Fibroblast of skin of right biceps (primary cell): ENCODE data around the gene AGAP5.
"Not testable (repeated sequence)": the region's sequence is repeated elsewhere in the genome, so short reads cannot be mapped to it uniquely, and the experiment has no call there.

Source experiments
- DNase-seq: peaks from one replicate; pipeline ENCODE4 v3.0.0-alpha.2; 2013

Gene AGAP5

DNA sequence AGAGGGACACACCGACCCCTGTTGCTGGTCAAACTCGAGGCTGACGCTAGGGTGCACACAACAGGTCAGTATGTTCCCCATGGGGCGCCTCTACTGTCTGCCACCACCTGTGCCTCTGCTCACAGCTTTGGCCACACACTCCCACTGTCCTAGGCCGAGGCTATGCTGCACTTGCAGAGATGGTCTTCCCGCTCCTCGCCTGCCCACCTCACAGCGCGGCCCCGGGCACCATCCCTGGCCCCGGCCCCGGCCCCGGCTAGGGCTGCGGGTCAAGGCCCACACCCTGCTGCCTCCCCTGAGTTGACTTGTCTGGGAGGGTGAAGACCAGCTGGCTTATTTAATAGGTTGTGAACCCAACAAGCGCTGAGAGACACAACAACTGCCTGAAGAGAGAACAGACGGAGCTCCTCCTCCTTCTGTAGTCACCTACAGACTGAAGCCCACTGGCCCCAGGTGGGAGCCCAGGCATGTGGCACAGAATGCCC lies at the start of gene AGAP5:
TSS of gene AGAP5 (minus strand) at position 435 of the 485 bp plus-strand sequence. CDS start at position 81, 354 bp downstream.
- DNase-seq, result not testable (repeated sequence)

DNA sequence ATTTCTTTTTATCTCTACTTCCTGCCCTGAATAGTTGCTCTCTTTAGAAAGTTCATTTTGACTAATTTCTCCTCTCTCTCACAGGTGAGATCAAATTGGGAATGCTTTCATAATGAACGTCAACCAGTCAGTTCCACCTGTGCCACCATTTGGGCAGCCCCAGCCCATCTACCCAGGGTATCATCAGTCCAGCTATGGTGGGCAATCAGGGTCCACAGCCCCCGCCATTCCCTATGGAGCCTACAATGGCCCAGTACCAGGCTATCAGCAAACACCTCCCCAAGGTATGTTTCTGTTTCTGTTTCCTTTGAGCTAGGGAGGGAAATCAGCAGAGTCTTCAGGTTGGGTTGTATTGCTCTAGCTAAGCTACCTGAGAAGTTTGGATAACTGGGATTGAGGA lies 48.8 kb upstream of the AGAP5 start:
- DNase-seq, result no peak

DNA sequence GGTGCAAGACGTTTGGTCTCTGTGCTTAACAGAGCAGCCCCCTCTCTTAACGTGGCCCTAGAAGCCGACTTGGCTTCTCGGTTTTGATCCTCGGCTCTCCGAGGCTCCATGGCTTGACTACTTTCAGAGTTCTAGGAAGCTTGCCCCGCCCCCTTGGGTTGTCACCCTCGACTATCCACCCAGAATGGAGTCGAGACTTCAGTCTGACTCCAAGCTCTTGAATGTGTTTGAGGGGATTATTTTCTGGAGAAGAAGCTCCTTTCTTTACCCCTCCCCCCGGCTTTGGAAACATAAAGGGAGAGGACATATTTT lies 46.7 kb upstream of the AGAP5 start:
- DNase-seq, result peak; percentile 63

DNA sequence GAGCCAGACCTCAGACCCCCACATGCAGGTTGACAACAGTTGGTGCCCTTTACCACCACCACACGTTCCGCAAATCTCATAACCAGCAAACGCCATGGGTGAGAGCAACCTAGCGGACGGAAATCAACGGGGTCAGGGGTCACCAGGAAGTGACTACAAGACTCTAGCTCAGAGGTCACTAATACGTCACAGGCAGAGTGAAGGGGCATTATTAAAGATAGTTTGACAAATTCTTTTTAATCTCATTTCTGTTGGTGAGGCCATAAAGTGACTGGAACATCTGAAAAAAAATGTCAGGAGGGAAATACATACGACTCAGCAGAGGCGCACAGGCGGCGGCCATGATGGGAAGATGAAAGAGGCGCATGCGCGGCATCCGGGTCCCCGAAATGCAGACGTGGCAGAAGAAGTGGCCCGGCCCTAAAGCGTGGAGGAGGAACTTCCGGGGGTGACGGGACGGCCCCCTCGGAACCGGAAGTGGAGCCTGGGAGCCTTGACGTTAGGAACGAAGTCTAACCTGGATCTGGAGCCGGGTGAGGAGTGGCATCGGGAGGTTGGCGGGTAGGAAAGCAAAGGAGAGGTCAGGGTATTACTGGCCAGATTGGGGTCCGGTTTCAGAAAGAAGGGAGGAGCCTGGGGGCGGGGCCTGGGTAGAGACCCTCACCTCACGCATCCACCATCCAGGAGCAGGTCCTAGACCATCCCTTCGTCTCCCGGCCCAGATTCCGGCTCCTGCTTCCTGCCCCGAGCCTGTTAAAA lies 46.2 kb upstream of the AGAP5 start, which contains the start of gene SEC24C:
TSS of gene SEC24C (plus strand) at position 468 of the 759 bp plus-strand sequence. CDS start 2,461 bp downstream, outside the sequence.
- peak; percentile 97 for DNase-seq

DNA sequence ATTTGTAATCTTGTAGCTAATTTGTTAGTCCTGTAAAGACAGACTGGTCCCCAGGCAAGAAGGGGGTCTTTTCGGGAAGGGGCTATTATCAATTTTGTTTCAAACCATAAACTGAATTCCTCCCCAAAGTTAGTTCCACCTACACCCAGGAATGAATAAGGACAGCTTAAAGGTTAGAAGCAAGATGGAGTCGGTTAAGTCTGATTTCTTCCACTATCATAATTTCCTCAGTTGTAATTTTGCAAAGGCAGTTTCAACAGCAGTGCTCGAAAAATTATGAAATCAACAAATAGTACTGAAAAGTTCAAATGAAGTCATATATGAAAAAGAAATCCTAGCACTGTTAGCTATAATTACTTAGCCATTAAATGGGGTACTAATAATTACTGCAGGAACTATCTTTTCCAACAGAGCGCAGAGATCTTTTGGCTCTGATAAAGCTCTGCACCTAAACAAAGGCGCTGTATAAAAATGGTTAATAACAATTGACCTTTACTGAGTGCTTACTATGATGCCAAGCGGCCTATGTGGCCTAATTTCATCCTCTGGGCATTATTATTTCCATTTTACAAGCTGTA lies 45.5 kb upstream of the AGAP5 start:
- no peak for DNase-seq

DNA sequence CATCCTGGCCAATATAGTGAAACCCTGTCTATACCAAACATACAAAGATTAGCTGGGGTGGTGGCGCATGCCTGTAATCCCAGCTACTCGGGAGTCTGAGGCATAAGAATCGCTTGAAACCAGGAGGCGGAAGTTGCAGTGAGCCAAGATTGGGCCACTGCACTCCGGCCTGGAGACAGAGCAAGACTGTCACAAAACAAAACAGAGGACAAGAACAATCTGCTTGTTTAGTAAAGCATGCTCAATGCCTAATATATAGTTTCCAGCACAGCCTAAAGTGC lies 44.5 kb upstream of the AGAP5 start:
- no peak for DNase-seq

DNA sequence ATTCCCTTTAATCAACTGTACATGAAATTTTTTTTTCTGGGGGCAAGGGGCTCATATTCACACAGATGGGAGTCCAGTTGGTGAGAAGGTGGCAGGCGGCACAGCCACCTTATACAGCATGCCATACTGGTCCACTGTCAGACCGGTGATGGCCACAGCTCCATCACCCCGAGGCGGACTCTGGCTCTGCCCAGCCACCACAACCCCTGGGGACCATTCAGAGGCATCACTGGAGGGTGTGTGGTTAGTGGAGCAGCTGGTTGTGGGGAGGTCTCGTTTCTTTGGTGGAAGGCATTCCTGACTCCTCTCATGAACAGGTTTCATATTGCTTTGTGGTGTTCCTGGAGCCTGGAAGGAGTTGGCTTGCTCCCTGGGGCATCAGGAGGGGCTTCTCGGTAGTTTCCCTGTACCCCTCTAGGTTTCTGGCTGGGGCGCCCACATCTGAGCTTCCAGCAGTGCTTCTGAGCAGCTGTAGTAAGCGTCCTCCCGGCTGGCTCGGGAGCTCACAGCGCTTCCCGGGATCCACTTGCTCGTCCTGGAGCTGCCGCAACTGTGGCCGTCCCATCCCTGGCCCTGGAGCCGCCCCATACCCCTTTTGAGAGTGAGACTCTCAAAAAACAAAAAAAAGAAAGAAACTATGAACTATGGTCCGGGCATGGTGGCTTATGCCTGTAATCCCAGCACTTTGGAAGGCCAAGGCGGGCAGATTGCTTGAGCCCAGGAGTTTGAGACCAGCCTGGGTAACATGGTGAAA lies 42.8 kb upstream of the AGAP5 start:
- DNase-seq, result not testable (repeated sequence)

DNA sequence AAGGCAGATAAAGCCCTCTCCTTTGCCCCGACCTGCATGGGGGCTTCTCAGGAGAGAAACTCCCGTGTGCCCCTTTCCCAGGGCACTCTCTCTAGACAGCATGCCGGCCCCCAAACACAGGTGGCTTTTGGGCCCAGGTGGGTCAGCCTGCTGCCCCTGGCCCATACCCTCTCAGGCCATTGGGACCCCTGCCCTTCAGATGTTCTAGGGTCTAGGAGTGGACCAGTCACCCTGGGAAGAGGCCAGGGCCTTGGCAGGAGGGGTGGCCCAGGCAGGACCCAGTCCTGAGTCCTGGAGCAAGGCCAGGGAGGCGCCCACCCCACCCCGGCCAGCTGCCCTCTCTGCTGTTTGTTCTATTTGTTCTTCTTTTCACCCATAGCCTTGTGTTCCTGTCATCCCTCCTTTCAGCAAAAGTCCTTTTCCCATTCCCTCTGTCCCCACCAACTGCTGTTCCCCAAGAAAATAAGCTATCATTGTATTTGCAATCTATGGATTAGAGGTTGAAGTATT lies 36.9 kb upstream of the AGAP5 start:
- no peak for DNase-seq

DNA sequence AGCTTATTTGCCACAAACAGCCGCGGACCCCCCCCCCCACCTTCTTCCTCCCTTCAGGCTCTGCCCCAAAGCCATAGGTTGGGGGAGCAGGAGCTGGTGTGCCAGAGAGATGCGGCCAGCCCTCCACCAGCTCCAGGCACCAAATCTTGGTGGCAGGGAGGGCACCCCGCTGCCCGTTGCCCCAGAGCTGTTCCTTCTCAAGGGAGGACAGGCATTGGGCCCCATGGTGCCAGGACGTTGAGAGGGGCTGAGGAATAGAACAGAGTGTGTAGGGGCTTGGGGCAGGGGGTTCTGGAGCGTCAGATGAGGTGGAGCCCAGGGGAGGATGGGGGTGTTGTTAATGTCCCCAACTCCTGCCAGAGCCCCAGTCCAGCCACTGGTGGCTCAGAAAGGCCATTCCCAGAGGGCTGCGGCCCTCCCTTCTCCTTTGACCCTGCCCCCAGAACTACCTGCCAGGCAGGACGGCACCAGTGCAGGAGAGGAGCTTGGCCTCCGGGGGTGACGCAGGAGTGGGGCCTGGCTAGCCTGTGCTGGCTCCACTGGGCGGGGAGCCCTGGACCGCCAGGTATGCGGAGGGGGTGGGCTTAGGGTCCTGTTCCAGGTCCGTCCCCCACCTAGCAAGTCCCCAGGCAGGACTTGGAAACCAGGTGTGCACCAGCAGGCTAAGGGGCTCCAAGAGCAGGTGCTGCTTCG lies 36.3 kb upstream of the AGAP5 start:
- no peak for DNase-seq

DNA sequence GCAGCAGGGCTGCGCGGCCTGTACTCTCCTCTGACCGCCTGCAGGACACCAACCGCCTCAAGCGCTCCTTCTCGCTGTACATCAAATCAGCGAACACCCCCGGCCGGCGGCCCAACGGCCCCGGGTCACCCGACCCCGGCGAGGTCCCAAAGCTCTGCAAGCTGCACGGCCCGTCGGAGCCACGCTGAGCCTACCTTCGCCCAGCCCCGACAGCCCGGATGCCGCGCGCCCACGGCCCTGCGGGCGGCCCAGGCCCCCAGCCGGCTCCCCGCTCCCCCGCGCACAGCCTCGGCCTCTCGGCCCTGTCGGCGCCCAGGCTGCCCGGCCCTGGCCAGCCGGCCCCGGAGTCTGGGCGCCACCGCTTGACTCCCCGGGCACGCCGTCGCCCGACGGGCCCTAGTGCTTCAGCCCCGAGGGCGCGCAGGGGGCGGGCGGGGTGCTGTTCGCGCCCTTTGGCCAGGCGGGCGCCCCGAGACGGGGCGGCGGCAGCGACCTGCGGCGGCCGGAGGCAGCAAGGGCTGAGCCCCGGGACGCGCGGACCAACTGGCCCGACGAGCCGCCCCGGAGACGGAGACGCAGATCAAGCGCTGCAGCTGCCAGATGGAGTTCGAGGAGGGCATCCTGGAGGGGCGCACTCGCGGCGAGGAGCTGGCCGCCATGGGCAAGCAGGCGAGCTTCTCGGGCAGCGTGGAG lies 35.2 kb upstream of the AGAP5 start:
- no peak for DNase-seq

DNA sequence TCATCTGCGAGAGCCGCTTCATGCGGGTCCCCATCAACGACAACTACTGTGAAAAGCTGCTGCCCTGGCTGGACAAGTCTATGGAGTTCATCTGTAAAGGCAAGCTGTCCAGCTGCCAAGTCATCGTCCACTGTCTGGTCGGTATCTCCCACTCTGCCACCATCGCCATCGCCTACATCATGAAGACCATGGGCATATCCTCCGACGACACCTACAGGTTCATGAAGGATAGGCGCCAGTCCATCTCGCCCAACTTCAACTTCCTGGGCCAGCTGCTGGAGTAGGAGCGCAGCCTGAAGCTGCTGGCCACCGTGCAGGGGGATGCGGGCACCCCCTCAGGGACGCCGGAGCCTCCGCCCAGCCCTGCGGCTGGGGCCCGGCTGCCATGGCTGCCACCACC lies 34.5 kb upstream of the AGAP5 start:
- no peak for DNase-seq

DNA sequence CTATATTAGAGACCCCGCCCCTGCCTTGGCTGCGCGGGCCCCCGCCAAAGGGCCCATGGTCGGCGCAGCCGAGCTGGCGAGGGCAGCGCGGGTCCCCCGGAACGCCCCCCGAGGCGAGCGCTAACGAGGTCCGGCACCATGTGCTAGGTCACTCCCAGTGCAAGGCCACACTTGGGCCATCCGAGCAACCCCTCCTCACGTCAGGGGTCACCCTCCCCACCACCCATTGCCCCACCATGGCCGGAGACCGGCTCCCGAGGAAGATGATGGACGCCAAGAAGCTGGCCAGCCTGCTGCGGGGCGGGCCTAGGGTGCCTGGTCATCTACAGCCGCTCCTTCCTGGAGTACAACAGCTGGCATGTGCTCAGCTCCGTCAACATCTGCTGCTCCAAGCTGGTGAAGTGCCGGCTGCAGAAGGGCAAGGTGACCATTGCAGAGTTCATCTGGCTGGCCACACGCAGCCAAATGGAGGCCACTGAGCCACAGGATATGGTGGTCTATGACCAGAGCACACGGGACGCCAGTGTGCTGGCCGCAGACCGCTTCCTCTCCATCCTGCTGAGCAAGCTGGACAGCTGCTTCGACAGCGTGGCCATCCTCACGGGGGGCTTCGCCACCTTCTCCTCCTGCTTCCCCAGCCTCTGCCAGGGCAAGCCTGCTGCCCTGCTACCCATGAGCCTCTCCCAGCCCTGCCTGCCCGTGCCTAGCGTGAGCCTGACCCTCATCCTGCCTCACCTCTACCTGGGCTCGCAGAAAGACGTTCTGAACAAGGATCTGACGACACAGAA lies 33.9 kb upstream of the AGAP5 start:
- DNase-seq, result no peak

DNA sequence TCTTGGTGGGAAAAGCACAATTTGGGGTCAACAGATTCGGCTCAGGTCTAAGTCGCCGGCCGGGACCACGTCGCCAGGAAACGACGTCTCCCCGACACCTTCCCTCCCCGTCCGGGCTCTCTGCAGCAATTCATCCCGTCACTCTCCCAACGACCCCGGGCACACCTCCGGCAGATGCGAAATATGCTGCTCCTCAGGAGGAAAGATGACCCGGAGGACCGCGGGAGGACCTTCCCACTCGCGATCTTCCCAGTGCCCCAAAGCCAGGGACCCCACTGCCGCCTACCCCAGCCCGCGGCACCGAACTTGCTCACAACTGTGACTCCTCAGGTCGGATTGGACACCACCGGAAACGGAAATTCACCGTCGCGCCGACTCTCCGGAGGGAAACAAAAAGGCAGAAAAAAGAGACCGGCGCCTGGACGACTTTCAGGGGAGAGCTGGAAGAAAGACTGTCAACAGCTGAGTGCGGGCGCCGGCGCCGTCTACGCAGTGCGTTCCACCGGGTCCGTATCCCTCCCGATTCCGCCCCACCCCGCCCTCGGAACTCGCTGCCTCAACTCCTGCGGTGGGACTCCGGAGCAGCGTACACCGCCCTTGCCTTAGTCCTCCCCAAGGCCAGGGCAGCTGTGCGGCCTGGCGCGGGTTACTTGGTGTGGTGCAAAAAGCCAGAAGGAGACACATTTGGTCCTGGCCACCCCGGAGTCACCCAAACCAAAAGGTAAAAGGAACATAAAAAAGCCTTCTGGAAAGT lies 32.4 kb upstream of the AGAP5 start:
- DNase-seq, result peak; percentile 94

DNA sequence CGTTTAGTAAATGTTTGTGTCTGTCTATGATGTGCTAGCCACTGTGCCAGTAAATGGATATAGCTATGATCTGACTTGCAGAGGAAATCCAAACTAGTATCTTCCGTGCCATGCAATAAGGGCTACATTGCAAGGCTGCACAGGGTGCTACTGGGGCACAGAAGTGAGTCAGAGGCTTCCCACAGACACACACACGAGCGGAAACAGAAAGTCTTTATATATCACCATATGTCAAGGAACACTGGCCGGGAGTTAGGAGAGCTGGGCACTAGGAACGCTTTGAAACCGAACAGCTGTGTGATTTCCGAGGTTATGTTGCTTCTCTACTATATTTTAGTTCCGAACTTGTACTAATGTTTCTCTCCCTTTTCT lies 31.9 kb upstream of the AGAP5 start:
- DNase-seq, result peak; percentile 44

DNA sequence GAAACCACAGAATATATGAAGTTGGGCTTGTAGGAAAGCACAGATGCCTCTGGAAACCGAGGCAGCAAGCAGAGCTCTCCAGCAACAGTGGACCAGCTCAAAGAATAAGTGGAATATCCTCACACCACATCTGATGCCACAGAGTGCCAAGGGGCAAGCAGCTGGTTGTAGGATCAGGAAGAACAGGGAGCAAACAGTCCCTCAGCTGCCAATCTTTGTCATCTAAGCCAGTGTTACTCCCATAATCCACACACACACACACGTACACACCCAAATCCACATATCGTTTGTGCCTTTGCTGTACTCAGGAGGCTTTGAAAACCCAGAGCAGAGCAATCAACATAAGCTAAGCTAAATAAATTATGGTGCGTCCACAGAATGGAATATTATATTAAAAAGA lies 25.6 kb upstream of the AGAP5 start:
- no peak for DNase-seq

DNA sequence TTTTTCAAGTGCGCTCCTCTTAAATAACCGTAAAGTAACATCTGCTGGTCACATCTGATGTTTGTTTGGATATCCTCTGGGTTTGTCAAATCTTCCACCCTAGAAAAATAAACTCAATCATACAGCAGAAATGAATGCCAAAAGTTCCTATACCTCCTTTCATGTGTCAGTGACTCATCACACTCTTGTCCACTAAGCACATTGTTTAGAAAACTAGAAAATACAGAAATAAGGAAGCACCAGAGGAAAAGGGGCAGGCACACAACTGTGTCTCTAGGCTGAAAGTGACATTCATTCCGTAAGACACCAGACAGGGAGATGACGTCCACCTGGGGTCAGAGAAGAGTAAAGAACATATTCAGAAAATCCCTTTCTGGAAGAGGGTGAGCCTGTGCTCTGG lies 22.7 kb upstream of the AGAP5 start:
- not testable (repeated sequence) for DNase-seq

DNA sequence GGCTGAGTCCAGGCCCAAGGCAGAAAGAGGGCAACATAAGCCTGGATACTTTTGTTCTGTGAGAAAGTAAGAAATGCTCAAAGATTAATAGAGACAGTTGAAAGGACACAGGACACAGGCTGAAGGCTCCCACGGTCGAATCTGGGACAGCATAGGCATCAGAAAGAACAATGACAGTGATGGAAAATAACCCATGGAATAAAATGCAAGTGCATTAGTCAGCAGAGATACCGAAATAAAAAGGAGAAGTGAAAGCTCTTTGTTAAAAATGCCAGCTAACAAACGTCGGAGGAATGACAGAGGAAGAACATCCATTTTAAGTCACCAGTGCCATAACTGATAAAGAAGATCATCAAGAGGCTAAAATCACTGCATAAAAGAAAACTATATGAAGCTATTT lies 19.6 kb upstream of the AGAP5 start:
- no peak for DNase-seq

DNA sequence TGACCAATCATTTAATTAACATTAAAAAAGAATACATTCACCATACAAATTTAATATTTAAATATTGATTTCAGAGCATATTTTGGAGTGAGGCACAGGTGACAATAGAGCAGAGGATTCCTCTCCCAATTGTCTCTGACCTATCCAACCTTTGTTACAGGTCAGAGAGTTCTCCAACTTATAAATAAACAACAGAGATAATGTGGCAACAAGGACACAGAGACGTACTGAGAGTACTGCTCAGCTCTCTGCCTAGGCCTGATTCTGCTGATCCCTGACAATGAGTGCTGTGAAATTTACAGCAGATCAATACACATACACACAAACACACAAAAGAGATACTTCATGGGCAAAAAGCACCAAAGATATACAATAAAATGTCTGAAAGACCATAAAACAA lies 18.3 kb upstream of the AGAP5 start:
- DNase-seq, result no peak

DNA sequence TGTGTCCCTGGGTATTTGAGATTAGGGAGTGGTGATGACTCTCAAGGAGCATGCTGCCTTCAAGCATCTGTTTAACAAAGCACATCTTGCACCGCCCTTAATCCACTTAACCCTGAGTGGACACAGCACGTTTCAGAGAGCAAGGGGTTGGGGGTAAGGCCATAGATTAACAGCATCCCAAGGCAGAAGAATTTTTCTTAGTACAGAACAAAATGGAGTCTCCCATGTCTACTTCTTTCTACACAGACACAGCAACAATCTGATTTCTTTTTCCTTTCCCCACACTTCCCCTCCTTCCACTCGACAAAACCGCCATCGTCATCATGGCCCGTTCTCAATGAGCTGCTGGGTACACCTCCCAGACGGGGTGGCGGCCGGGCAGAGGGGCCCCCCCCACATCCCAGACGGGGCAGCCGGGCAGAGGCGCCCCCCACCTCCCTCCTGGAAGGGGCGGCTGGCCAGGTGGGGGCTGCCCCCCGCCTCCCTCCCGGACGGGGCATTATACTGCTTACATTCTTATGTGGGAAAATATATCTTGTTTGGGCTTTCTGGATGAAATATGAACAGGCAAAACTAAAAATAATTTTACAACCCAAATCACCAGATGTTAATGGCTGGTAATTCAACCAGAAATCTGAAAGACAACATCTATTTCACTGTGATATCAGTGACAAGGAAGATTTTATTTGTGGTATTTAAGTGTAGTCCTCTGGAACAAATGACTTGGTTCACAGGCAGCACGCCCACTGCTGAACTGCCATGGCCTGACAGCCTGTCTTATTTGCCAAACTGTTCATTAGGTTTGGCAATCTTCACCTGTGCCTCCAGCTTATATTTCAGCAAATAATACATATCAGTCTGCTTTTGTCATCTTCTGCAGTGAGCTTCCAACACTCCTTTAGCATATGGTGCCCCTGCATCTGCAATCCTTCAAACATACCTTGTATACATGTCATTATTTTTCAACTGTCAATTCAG lies 17.6 kb upstream of the AGAP5 start:
- DNase-seq, result not testable (repeated sequence)

DNA sequence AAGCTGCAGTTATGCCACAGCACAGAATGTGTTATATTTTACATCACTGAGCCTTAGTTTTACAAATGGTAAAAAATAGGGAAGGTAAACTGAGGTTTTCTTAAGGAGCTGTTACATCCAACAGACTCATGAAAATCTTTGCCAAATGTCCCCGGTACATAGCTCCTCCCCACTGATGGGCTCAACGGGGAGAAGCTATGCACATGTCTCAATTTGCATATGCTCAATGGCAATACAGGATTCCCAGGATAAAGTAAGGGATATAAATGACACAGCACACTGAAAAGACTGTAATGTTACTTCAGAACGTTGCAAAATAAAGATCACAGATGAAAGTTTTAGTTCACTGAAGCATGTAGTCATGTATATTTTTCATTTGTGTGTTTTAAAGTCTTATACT lies 16.6 kb upstream of the AGAP5 start:
- DNase-seq, result not testable (repeated sequence)
